Upper lobe of left lung (tissue), 4 donors: Measurements from ENCODE around the gene RPS6KA2.

Source experiments
- CTCF ChIP-seq, 6 experiments: fragments of 450-650 bp in 4 of 6; fragments of 200-600 bp in 2 of 6; sonication (generic) in 2 of 6; IDR thresholded peaks; one replicate each; pipeline ENCODE4 v1.5.1; 2016 to 2019; ENCODE audit warnings: antibody characterized with exemption in 6 of 6
- EP300 ChIP-seq, 4 donors: sonication (generic); formaldehyde crosslinking; IDR thresholded peaks; one replicate each; pipeline ENCODE4 v1.5.1; 2017; ENCODE audit warnings: antibody characterized with exemption in 4 of 4, control low read depth in 2 of 4
- POLR2A ChIP-seq, 4 donors: fragments of 450-650 bp; IDR thresholded peaks; one replicate each; pipeline ENCODE4 v1.5.1; 2016 to 2017; ENCODE audit warnings: antibody characterized with exemption in 4 of 4, mild to moderate bottlenecking in 2 of 4
- POLR2AphosphoS5 ChIP-seq, 2 donors: sonication (generic); formaldehyde crosslinking; IDR thresholded peaks; one replicate each; pipeline ENCODE4 v1.5.1; 2017; ENCODE audit warnings: antibody characterized with exemption in 2 of 2

- TF ChIP-seq EP300 (IDR thresholded peaks at IDR 0.05) (no peak), CTCF (IDR thresholded peaks at IDR 0.05) (no peak), POLR2AphosphoS5 (IDR thresholded peaks at IDR 0.05) (no peak), POLR2A (IDR thresholded peaks at IDR 0.05) (no peak)
Measured at GRCh38 chr6:166449641-166450040, 177.4 kb downstream of the RPS6KA2 start.
